ENCODE data around the gene LPXN.
A peak's percentile ranks its signal among the peaks of the same experiment; 100 is the strongest.

The LPXN gene

DNA sequence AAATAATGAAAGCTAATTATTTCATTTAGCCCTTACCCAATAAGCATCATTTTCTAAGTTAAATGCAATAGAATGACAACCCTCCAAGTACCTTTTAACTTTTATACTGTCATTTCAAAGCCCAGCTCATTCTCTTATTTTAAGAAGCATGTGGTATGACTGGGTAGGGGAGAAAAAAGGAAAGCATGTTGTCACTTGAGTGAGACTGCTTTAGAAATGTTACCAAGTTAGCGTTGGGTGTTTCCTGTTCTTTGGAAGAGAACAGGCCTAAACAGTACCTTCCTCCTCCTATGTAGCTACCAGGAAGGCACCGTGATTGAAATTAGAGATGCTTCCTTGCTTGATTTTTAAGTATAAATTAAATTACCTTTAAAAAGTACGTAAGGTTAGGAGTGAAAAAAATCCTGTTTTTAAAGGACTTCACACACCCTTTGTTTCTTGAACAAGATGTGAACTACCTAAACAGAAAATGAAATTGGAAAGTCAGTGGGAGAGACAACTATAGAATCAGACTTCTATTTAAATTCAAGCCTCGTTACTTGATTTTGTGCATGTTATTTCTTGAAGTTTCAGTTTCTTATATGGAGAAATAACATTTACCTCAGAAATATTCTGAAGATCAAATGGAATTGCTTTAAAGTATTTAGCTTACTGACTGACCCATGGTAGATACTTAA is 46.1 kb upstream of the LPXN start:
- Histone ChIP-seq H3K9ac (ENCODE audit: low read depth, low read length, poor library complexity, severe bottlenecking) (no peak overlapping the region), H3K9me2 (replicated peaks; ENCODE audit: low read depth, low read length) (no peaks in the 10 kb centered on the region), H3K4me1 (ENCODE audit: insufficient read depth, low read length, poor library complexity, severe bottlenecking) (no peaks in the 10 kb centered on the region), H4K20me1 (ENCODE audit: insufficient read depth, low read length, poor library complexity, severe bottlenecking) (no peaks in the 10 kb centered on the region), H3K27me3 (ENCODE audit: insufficient read depth, low read length, poor library complexity, severe bottlenecking) (no peaks in the 10 kb centered on the region), H2AFZ (ENCODE audit: low read length) (no peak overlapping the region), H3K4me3 (ENCODE audit: low read length, poor library complexity, severe bottlenecking) (no peak overlapping the region), H3F3A (ENCODE audit: low read depth) (no peaks in the 10 kb centered on the region), H3K79me2 (ENCODE audit: insufficient read depth, low read length) (no peaks in the 10 kb centered on the region), H3K9me3 (ENCODE audit: insufficient read depth, low read depth, low read length) (no peaks in the 10 kb centered on the region), H3K36me3 (ENCODE audit: insufficient read depth, low read length) (peaks cover 93% of the 10 kb centered on the region), H3K4me2 (ENCODE audit: low read depth, low read length, poor library complexity, severe bottlenecking) (no peak overlapping the region)
- TF ChIP-seq EZH2phosphoT487 (IDR thresholded peaks at IDR 0.05; ENCODE audit: borderline replicate concordance): no peak
- TF ChIP-seq, protein P1, sequence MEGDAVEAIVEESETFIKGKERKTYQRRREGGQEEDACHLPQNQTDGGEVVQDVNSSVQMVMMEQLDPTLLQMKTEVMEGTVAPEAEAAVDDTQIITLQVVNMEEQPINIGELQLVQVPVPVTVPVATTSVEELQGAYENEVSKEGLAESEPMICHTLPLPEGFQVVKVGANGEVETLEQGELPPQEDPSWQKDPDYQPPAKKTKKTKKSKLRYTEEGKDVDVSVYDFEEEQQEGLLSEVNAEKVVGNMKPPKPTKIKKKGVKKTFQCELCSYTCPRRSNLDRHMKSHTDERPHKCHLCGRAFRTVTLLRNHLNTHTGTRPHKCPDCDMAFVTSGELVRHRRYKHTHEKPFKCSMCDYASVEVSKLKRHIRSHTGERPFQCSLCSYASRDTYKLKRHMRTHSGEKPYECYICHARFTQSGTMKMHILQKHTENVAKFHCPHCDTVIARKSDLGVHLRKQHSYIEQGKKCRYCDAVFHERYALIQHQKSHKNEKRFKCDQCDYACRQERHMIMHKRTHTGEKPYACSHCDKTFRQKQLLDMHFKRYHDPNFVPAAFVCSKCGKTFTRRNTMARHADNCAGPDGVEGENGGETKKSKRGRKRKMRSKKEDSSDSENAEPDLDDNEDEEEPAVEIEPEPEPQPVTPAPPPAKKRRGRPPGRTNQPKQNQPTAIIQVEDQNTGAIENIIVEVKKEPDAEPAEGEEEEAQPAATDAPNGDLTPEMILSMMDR (conservative IDR thresholded peaks at IDR 0.05; ENCODE audit: low read length): no peak

DNA sequence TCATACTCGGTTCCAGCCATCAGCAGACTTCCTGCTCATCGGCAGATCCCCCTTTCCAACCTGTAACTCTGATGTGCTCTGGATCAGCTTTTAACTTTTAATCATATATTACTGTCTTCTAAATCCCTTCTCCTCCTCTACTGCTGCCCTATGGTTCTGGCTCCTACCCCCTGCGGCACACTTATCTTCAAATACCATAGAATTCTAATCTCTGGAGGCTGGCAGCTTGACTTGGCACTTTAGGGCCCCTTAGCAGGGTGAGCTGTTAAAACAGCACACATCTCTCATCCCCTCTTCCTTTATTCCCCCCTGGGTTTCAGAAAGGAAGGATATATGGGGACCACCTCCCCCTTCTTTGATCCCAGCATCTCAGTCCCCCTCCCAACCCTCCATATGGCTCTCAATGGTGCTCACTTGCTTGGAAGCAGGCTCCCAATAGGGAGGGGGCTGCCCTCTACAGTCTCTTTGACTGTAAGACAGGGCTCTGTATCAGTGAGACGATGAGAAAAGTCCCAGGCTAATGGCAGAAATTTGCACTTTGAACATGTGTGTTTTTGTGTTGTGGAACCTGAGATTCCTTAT is 42.4 kb upstream of the LPXN start:
- Histone ChIP-seq H3K27me3 (ENCODE audit: insufficient read depth, low read length, poor library complexity, severe bottlenecking) (no peaks in the 10 kb centered on the region), H2AFZ (ENCODE audit: low read length) (no peak overlapping the region), H3K9ac (ENCODE audit: low read depth, low read length, poor library complexity, severe bottlenecking) (no peak overlapping the region), H3K36me3 (ENCODE audit: insufficient read depth, low read length) (peaks cover 99% of the 10 kb centered on the region), H3F3A (ENCODE audit: low read depth) (no peaks in the 10 kb centered on the region), H3K9me3 (ENCODE audit: insufficient read depth, low read depth, low read length) (no peaks in the 10 kb centered on the region), H3K79me2 (ENCODE audit: insufficient read depth, low read length) (no peaks in the 10 kb centered on the region), H3K9me2 (replicated peaks; ENCODE audit: low read depth, low read length) (no peaks in the 10 kb centered on the region), H3K4me3 (ENCODE audit: low read length, poor library complexity, severe bottlenecking) (no peak overlapping the region), H4K20me1 (ENCODE audit: insufficient read depth, low read length, poor library complexity, severe bottlenecking) (peaks cover 4% of the 10 kb centered on the region), H3K4me2 (ENCODE audit: low read depth, low read length, poor library complexity, severe bottlenecking) (no peak overlapping the region), H3K4me1 (ENCODE audit: insufficient read depth, low read length, poor library complexity, severe bottlenecking) (no peaks in the 10 kb centered on the region)
- no peak for TF ChIP-seq EZH2phosphoT487 (IDR thresholded peaks at IDR 0.05; ENCODE audit: borderline replicate concordance)
- TF ChIP-seq, protein P1 (conservative IDR thresholded peaks at IDR 0.05; ENCODE audit: low read length): peak; percentile 50

DNA sequence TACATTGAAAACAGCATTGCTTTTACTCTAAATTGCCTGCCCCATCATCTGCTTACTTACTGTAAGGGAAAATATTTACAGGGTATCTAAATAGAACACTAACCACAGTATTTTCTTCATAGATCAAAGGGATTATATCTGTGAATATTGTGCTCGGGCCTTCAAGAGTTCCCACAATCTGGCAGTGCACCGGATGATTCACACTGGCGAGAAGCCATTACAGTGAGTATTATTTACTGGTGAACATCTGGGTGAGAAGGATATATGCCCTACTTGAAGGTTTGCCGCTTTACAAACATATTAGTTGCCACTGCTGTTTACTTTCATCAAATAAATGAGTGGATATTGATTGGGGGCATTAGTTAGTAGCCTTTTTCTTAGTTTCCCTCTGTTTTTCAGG is 40.9 kb upstream of the LPXN start:
- Histone ChIP-seq H3K27me3 (ENCODE audit: insufficient read depth, low read length, poor library complexity, severe bottlenecking) (no peaks in the 10 kb centered on the region), H3K9ac (ENCODE audit: low read depth, low read length, poor library complexity, severe bottlenecking) (no peak overlapping the region), H3K9me3 (ENCODE audit: insufficient read depth, low read depth, low read length) (no peaks in the 10 kb centered on the region), H3K36me3 (ENCODE audit: insufficient read depth, low read length) (peaks cover 100% of the 10 kb centered on the region), H4K20me1 (ENCODE audit: insufficient read depth, low read length, poor library complexity, severe bottlenecking) (peaks cover 4% of the 10 kb centered on the region), H3F3A (ENCODE audit: low read depth) (no peaks in the 10 kb centered on the region), H3K4me2 (ENCODE audit: low read depth, low read length, poor library complexity, severe bottlenecking) (no peak overlapping the region), H3K9me2 (replicated peaks; ENCODE audit: low read depth, low read length) (no peaks in the 10 kb centered on the region), H3K4me3 (ENCODE audit: low read length, poor library complexity, severe bottlenecking) (no peak overlapping the region), H3K4me1 (ENCODE audit: insufficient read depth, low read length, poor library complexity, severe bottlenecking) (no peaks in the 10 kb centered on the region), H2AFZ (ENCODE audit: low read length) (no peak overlapping the region), H3K79me2 (ENCODE audit: insufficient read depth, low read length) (no peaks in the 10 kb centered on the region)
- TF ChIP-seq, protein P1 (conservative IDR thresholded peaks at IDR 0.05; ENCODE audit: low read length): no peak
